Activated T-helper 1 cell treated with anti-CD3 and anti-CD28 coated beads, Interleukin-12 subunit alpha, Interleukin-12 subunit beta, Interleukin-2, Interleukin-4 antibody, amounts not matched to agents 30 ng/mL and 10 ng/mL and 1 ng/mL, durations not matched to agents 14 hours and 24 hours and 36 hours (primary cell): Measurements from ENCODE around the gene C11orf16. TPM values are rescaled to one million over a fixed set of nuclear protein-coding genes. Genes with fewer than 3 reads are reported as not detected.
"Not testable (repeated sequence)": the region's sequence is repeated elsewhere in the genome, so short reads cannot be mapped to it uniquely, and the experiment has no call there.

ENCODE experiments used
- DNase-seq: peaks from one replicate; pipeline ENCODE4 v3.0.0; 2021; ENCODE audit warnings: low spot score
- H3K27ac Mint-ChIP-seq: one replicate; pipeline ENCODE4 v1.8.0; 2021; ENCODE audit warnings: mild to moderate bottlenecking, mixed read lengths
- H3K27me3 Mint-ChIP-seq: one replicate; pipeline ENCODE4 v1.8.0; 2022; ENCODE audit warnings: mild to moderate bottlenecking, moderate library complexity, mixed read lengths; ENCODE audit not compliant: insufficient read depth
- H3K36me3 Mint-ChIP-seq: one replicate; pipeline ENCODE4 v1.8.0; 2021; ENCODE audit warnings: low read depth, mixed read lengths
- H3K4me1 Mint-ChIP-seq: one replicate; pipeline ENCODE4 v1.8.0; 2021; ENCODE audit warnings: low read depth, mixed read lengths
- H3K4me3 Mint-ChIP-seq: one replicate; pipeline ENCODE4 v1.8.0; 2021; ENCODE audit warnings: mild to moderate bottlenecking, moderate library complexity, mixed read lengths
- H3K9me3 Mint-ChIP-seq: one replicate; pipeline ENCODE4 v1.8.0; 2021; ENCODE audit warnings: mixed read lengths
- intact Hi-C: fragments of 100-400 bp; cut with micrococcal nuclease; formaldehyde crosslinking; loops from one replicate; pipeline ENCODE4 v1.15.1; 2024
- total RNA-seq: library from RNA; stranded (reverse); gene quantifications from 2 replicates; pipeline ENCODE4 v1.2.3, GENCODE V29; 2022

C11orf16 gene
- total RNA-seq, 1 donor from 2014 or later, result not detected

DNA sequence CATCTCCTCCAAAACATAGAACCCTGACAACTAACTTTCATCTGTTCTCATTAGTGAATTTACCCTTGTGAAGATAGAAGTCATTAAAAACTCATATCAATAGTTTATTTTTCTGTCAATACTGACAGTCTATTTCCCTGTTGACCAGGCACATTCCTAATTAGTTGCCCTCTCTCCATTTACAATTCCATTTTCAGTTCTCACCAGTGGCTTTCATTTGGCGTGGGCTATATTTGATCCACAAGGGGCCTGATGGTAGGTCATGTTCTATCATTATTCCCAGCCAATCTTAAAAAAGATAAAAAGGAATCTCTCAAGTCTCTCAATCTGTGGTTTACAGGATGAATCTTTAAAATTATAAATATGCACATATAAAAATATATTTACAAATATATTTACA, 25.6 kb downstream of the C11orf16 start:
- Mint-ChIP-seq H3K27ac (no peak overlapping the region), H3K9me3 (peaks cover 5% of the 10 kb centered on the region)
- intact Hi-C loops, result no loop called here

GRCh38 chr11:8905528-8906165, 27.1 kb downstream of the C11orf16 start:
- peaks cover 24% of the 10 kb centered on the region for H3K27me3 Mint-ChIP-seq
- H3K4me3 Mint-ChIP-seq, result no peak overlapping the region
- intact Hi-C loops, result no loop called here
- H3K4me1 Mint-ChIP-seq, result peaks cover 20% of the 10 kb centered on the region
- DNase-seq, result no peak
- H3K9me3 Mint-ChIP-seq, result peaks cover 12% of the 10 kb centered on the region
- H3K27ac Mint-ChIP-seq, result no peak overlapping the region
- peaks cover 2% of the 10 kb centered on the region for H3K36me3 Mint-ChIP-seq

More for the DNA sequence above, 25.6 kb downstream of the C11orf16 start:
- Mint-ChIP-seq H3K4me3 (no peak overlapping the region), H3K4me1 (peaks cover 22% of the 10 kb centered on the region), H3K36me3 (peaks cover 4% of the 10 kb centered on the region), H3K27me3 (peaks cover 20% of the 10 kb centered on the region)
- no peak for DNase-seq

- intact Hi-C loops, result no loop called here
- no peaks in the 10 kb centered on the region for H3K4me1 Mint-ChIP-seq
- no peak overlapping the region for H3K4me3 Mint-ChIP-seq
- no peak for DNase-seq
- peaks cover 28% of the 10 kb centered on the region for H3K9me3 Mint-ChIP-seq
- H3K27me3 Mint-ChIP-seq, result peaks cover 8% of the 10 kb centered on the region
- peaks cover 3% of the 10 kb centered on the region for H3K36me3 Mint-ChIP-seq
- H3K27ac Mint-ChIP-seq, result no peak overlapping the region
Observed at GRCh38 chr11:8899119-8899753, 33.5 kb downstream of the C11orf16 start.

- H3K36me3 Mint-ChIP-seq, DNase-seq, intact Hi-C loops, H3K4me3 Mint-ChIP-seq, H3K27ac Mint-ChIP-seq, H3K4me1 Mint-ChIP-seq, H3K27me3 Mint-ChIP-seq: not testable (repeated sequence)
- peaks cover 11% of the 10 kb centered on the region for H3K9me3 Mint-ChIP-seq
Observed at GRCh38 chr11:8891185-8891584, 41.6 kb downstream of the C11orf16 start.

DNA sequence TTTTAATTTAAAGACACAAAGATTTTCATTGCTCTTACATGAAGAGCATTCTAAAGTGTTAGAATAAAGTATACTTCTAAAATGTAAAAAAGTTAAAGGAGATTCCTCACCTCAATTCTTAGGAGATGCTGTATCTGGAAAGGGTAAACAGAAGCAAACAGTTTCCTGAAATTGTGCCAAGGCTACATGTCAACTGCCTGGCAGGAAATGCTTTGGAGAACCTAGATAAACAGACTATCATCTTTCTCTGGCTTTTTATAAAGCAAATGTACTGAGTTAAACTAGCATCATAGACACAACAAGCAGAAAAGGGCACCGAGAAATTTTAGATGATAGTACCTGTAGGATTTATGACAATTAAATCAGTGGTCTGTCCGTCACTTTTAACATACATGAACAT, 46.4 kb downstream of the C11orf16 start:
- Mint-ChIP-seq H3K27me3 (peaks cover 8% of the 10 kb centered on the region), H3K4me3 (no peak overlapping the region), H3K27ac (no peak overlapping the region), H3K36me3 (no peaks in the 10 kb centered on the region), H3K9me3 (peaks cover 6% of the 10 kb centered on the region), H3K4me1 (no peaks in the 10 kb centered on the region)
- intact Hi-C loops, result no loop called here
- no peak for DNase-seq

DNA sequence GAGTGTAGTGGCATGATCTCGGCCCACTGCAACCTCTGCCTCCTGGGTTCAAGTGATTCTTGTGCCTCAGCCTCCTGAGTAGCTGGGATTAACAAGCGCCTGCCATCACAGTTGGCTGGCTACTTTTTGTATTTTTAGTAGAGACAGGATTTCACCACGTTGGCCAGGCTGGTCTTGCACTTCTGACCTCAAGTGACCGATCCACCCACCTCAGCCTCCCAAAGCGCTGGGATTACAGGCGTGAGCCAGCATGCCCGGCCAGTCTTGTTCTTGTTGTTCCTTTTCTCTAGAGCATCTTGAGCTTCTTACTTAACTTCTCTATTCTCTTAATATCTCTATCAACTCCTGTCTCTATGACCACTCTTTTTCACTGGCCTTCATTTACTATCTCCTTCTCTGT, 51.2 kb downstream of the C11orf16 start:
- H3K4me3 Mint-ChIP-seq, H3K4me1 Mint-ChIP-seq, H3K36me3 Mint-ChIP-seq, H3K9me3 Mint-ChIP-seq, DNase-seq, H3K27ac Mint-ChIP-seq, intact Hi-C loops: not testable (repeated sequence)
- peaks cover 12% of the 10 kb centered on the region for H3K27me3 Mint-ChIP-seq

- Mint-ChIP-seq H3K9me3 (no peaks in the 10 kb centered on the region), H3K4me1 (peaks cover 8% of the 10 kb centered on the region), H3K27me3 (peaks cover 18% of the 10 kb centered on the region), H3K4me3 (no peak overlapping the region), H3K27ac (no peak overlapping the region), H3K36me3 (no peaks in the 10 kb centered on the region)
- intact Hi-C loops, result no loop called here
- no peak for DNase-seq
Observed at GRCh38 chr11:8878771-8879170, 54.0 kb downstream of the C11orf16 start.

DNA sequence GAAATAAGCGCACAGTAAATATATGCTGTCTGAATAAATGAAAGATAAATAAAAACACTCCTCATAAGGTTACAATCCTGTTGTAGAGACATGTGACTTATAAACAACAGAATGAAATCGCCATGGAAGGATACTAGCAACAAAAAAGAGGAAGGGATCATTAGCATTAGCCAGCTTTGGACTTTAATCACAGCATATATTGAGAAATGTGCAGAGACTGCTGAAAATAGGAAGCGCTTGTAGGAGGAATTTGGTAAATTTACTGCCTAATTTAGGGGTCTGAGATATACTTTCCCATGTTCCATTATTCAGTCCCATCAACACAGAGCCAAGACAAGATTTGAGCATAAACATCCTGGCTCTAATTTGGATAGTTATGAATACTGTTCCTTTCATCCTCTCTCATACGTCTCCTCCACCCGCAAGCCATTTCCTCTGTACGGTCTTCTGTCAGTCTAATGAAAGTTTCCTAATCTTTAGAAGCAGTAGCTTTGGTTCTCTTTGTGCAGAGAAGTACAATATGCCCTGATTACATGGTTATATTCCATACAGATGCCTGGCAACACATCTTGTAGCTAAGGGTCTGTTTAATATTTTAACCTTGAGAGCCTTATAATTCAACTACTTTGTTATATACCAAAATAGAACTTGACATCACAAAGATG, 58.9 kb downstream of the C11orf16 start:
- peaks cover 9% of the 10 kb centered on the region for H3K4me1 Mint-ChIP-seq
- no peaks in the 10 kb centered on the region for H3K9me3 Mint-ChIP-seq
- peaks cover 45% of the 10 kb centered on the region for H3K27me3 Mint-ChIP-seq
- no peak overlapping the region for H3K4me3 Mint-ChIP-seq
- no peak overlapping the region for H3K27ac Mint-ChIP-seq
- no peaks in the 10 kb centered on the region for H3K36me3 Mint-ChIP-seq
- intact Hi-C loops, result no loop called here
- DNase-seq, result no peak

- Mint-ChIP-seq H3K9me3 (no peaks in the 10 kb centered on the region), H3K27me3 (peaks cover 55% of the 10 kb centered on the region), H3K36me3 (no peaks in the 10 kb centered on the region), H3K27ac (no peak overlapping the region), H3K4me3 (no peak overlapping the region), H3K4me1 (peaks cover 9% of the 10 kb centered on the region)
- intact Hi-C loops, result no loop called here
- DNase-seq, result no peak
Observed at GRCh38 chr11:8871962-8872361, 60.8 kb downstream of the C11orf16 start.

GRCh38 chr11:8871171-8871775, 61.5 kb downstream of the C11orf16 start:
- H3K36me3 Mint-ChIP-seq, result no peaks in the 10 kb centered on the region
- H3K9me3 Mint-ChIP-seq, result no peaks in the 10 kb centered on the region
- peak overlapping the region; percentile 45 for H3K4me3 Mint-ChIP-seq
- H3K27me3 Mint-ChIP-seq, result peaks cover 62% of the 10 kb centered on the region
- intact Hi-C loops, result no loop called here
- peaks cover 9% of the 10 kb centered on the region for H3K4me1 Mint-ChIP-seq
- no peak overlapping the region for H3K27ac Mint-ChIP-seq
- DNase-seq, result no peak

GRCh38 chr11:8870411-8871170, 62.2 kb downstream of the C11orf16 start:
- no peaks in the 10 kb centered on the region for H3K36me3 Mint-ChIP-seq
- peaks cover 60% of the 10 kb centered on the region for H3K27me3 Mint-ChIP-seq
- H3K4me1 Mint-ChIP-seq, result peaks cover 9% of the 10 kb centered on the region
- H3K9me3 Mint-ChIP-seq, result no peaks in the 10 kb centered on the region
- DNase-seq, result no peak
- H3K4me3 Mint-ChIP-seq, result peak overlapping the region; percentile 68
- intact Hi-C loops, result no loop called here
- H3K27ac Mint-ChIP-seq, result no peak overlapping the region
